Thyroid gland (tissue), 4 donors: ENCODE measurements around the gene ZC3H12C.

ENCODE experiments used
- POLR2A ChIP-seq, 2 donors: fragments of 450-650 bp; IDR thresholded peaks; one replicate each; pipeline ENCODE4 v1.6.1; 2017; ENCODE audit warnings: antibody characterized with exemption in 2 of 2, mild to moderate bottlenecking in 2 of 2, moderate library complexity in 1 of 2
- TF ChIP-seq, protein P1 (sequence below), 6 experiments: fragments of 200-600 bp in 3 of 6; fragments of 450-650 bp in 3 of 6; sonication (generic) in 3 of 6; IDR thresholded peaks; one replicate each; pipeline ENCODE4 v1.5.1; 2016 to 2019; ENCODE audit warnings: antibody characterized with exemption in 6 of 6, mild to moderate bottlenecking in 2 of 6, inconsistent platforms in 1 of 6, moderate library complexity in 1 of 6

DNA sequence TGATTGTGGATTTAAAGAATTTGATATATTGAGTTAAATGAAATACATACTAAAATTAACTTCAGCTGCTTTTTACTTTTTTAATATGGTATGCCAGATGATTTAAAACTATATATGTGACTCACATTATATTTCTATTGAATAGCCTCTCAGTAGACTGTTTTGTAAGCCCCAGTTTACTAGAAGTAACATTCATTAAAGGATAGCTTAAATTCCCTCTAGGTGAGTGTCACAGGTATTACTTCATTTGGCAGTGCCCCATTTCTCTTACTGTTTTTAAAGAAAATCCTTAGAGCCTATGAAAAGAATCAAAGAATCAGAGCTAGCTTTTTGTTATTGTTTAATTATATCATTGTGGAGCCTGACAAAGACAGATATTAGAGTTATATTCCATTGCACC, 48.6 kb downstream of the ZC3H12C start:
- TF ChIP-seq POLR2A (IDR thresholded peaks at IDR 0.05): no peak
- TF ChIP-seq, protein P1, sequence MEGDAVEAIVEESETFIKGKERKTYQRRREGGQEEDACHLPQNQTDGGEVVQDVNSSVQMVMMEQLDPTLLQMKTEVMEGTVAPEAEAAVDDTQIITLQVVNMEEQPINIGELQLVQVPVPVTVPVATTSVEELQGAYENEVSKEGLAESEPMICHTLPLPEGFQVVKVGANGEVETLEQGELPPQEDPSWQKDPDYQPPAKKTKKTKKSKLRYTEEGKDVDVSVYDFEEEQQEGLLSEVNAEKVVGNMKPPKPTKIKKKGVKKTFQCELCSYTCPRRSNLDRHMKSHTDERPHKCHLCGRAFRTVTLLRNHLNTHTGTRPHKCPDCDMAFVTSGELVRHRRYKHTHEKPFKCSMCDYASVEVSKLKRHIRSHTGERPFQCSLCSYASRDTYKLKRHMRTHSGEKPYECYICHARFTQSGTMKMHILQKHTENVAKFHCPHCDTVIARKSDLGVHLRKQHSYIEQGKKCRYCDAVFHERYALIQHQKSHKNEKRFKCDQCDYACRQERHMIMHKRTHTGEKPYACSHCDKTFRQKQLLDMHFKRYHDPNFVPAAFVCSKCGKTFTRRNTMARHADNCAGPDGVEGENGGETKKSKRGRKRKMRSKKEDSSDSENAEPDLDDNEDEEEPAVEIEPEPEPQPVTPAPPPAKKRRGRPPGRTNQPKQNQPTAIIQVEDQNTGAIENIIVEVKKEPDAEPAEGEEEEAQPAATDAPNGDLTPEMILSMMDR (IDR thresholded peaks at IDR 0.05): no peak
